HG02763 (cell line): ENCODE data around the gene U2SURP.
"Not testable (repeated sequence)": the region's sequence is repeated elsewhere in the genome, so short reads cannot be mapped to it uniquely, and the experiment has no call there.

Source experiments
- ATAC-seq: cut with Tn5 transposase; IDR thresholded peaks from one replicate; pipeline ENCODE4 v1.9.1; 2021; ENCODE audit warnings: mild to moderate bottlenecking, moderate library complexity; ENCODE audit not compliant: unreplicated experiment

The U2SURP gene

DNA sequence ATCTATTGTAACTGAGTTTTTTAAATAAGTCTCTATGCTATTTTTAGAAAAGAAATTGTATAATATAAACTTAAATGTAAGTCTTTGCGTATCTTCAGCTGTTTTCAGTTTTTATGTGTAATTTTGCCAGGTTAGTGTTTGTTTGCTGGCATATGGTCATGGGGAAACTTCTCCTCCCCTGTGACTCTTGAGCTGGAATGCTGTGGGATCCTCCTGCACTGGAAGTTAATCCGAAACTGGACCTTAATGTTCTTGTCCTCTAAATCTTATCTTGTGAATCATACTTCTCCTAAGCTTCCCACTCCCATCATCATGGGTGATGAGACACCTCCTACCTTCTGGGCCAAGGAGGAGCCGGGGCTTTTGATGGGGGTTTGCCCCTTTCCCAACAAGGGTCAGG lies 65.8 kb downstream of the U2SURP start:
- ATAC-seq = no peak

DNA sequence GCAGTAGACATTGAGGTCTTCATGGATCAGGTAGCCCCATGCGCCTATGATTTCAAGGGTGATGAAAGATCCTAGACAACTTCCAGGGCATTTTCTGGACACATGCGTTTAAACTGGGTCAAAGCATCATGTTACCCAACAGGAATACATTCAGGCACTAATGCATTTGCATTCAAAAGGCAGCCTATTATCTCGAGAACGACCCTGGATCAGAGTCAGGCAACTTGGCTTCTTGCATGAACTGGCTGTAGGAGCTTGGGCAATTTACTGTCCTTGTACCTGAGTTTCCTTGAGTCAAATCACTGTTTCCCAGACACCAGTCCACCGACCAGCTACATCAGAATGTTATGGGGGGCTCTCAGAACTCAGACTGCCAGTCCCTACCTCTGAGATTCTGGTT lies 66.7 kb downstream of the U2SURP start:
- ATAC-seq = no peak

DNA sequence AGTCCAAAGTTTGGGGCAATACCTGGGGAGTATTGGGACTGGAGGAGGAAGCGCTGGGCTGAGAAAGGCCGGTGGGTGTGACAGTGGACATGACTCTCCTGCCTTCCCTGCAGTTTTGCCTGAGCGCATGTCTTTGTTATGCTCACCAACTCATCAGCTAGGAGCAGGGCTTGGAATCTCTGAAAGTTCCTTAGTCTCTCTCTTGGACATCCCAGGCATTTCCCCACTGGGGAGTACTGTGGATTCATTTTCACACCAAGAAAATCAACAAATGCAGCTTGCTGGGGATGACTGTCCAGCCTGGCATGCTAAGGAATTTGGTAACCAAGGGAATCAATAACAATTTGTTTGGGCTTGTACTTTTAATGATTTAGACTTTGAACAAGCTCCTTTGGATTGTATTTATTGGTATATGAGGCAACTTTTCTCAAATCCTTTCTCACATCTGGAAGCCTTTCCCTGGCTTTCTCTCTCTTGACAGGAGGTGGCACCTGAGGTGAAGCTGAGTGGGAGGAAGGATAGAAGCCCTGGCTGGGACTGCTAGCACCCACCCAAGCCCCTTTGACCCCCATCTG lies 69.7 kb downstream of the U2SURP start:
- ATAC-seq = no peak

GRCh38 chr3:143071776-143072175 lies 70.4 kb downstream of the U2SURP start:
- ATAC-seq = no peak

- ATAC-seq = not testable (repeated sequence)
These were observed 71.1 kb downstream of the U2SURP start for GRCh38 chr3:143072298-143073020.

- ATAC-seq = not testable (repeated sequence)
These were observed 72.2 kb downstream of the U2SURP start for GRCh38 chr3:143073541-143073940.

GRCh38 chr3:143073983-143074382 lies 72.6 kb downstream of the U2SURP start:
- ATAC-seq = not testable (repeated sequence)

DNA sequence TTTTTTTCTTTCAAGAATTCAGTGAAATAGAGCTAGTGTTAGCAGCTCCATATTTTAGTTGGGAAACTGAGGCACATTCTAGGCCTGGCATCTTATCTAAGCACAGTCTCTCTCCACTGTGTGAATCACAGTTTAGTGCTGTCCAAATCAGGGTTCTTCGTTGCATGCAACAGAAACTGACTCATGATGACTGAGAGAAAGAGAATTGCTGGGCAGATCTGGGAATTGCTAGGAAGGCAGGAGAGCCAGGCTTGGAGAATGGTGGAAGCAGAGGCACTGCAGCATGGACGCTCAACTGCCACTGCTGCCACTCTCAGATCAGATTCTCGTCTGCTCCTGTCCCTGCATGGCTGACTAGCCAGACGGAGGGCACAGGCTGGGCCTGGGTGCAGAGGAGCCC lies 77.5 kb downstream of the U2SURP start:
- ATAC-seq = no peak

- no peak for ATAC-seq
These were observed 78.8 kb downstream of the U2SURP start for GRCh38 chr3:143080196-143080595.

DNA sequence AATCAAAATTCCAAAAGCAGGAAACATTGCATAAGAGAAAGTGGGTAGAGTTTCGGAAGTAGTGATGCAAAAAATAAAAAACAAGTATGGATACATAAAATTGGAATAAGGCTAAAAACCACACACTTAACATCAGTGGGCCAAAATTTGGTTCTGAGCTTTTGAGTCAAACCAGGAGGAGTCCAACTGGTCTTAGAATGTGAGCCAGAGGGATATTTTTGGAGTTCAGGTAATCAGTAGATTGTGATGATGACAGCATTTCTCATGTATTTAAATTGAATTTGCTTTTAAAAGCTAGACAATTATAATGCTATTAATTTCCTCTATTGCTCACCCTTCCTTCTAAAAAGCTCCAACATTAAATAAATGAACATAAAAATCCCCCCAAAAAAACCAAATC lies 80.0 kb downstream of the U2SURP start:
- ATAC-seq = no peak

DNA sequence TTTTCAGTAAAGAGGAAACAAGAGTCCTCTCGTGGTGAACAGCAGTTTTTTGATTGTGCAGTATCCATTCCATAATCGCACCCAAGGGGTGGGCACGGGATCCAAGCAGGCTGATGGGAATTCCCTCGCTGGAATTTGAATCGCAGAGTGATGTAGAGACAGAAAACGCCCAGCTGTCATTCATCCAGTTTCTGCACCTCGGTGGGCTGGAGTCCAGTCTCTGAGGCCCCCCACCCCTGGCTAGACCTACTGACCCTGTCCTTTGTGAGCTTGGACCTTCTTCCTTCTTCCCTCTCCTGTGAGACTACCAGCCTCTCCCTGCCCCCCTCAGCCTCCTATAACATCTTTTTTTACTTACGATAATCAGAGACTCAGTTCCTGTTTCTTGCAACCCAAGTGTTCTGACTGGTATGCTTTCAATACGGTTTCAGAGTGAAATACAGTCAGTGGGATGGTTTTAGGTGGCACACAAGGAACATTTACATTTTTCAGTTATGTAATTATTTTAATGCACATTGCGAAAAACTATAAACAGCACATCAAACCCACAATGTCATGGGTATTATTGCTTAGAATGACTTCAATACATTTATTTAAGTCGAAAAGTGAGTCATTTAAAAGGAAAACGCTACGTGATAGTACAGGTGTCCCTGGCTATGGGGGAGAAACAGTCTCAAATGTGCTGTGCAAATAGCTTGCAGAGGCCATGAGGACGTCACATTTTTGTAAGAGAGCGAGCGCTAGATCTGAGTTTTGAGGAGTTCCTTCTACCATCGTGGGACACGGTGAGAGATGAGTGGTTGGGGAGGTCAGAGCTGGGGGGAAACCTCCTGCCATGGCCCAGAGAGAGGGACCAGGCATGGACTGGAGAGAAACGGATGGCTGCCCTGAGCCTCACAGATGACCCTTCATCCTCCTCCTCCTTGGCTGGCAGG lies 80.7 kb downstream of the U2SURP start:
- peak; percentile 84 for ATAC-seq

- ATAC-seq = no peak
These were observed 82.4 kb downstream of the U2SURP start for GRCh38 chr3:143083781-143084180.

DNA sequence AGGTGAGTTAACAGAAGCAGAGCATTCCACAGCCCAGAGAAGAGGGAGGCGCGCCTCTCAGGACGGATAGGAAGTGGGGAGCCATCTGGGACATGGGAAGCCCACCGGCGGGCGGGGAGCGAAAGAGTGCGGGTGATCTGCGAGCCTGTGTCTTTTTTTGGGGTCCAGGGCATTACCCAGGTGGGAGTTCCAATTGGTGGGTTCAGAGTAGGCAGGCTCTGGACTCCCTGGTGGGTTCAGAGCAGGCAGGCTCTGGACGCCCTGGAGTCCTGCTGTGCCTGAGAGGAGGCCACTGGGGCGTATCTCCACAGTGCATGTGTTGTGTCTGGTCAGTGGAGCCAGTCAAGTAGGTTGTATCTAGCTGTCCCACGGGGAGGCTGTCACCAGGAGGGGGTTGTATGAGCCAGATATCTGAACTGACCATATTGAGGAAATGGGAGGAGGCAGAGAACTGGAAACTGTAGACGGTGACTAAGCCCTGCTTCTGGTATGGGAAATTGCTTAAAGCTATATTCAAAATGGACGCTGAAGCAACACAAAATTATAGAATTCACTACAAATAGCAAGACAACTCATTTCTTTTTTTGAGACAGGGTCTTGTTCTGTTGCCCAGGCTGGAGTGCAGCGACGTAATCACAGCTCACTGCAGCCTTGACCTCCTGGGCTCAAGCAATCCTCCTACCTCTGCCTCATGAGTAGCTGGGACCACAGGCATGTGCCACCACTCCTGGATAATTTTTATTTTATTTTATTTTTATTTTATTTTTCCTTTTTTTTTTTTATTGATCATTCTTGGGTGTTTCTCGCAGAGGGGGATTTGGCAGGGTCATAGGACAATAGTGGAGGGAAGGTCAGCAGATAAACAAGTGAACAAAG lies 83.7 kb downstream of the U2SURP start:
- ATAC-seq = peak; percentile 40

DNA sequence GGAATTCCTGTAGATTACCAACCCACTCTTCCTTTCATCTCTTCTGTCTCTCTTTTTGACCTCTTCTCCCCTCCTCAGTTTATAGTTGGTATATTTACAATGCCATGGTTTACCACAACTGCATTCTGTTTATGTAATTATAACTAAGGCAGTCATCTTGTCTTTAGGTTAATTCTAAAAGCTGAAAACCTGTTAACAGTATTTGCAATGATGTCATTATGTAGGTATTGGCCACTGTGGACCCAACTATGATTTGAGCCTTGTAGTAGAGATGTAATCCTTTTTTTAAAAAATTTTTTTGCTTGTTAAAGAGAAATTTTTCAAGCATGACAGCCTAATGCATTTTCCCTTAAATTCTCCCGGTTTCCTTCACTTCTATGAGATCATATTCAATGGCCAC lies 87.5 kb downstream of the U2SURP start:
- ATAC-seq = no peak

- no peak for ATAC-seq
These were observed 88.6 kb downstream of the U2SURP start for GRCh38 chr3:143089965-143090364.

DNA sequence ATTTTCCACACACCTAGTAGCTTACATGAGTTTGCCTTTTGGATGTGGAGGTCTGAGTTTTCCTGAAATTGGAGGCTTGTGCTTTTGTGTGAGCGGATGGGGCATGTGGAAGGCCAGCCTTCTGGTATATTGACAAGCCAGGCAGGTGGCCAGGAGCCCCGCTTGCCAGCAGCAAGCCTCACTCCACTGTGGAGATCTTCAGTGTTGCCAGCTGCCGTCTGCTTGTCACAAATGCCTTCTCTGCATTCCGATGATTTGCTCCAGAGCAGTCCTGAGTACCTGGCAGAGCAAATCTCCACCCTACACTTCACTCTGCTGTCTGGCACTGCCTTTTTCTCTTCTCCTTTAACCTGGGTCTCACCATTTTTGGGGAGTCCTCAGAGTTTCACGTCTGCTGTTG lies 89.1 kb downstream of the U2SURP start:
- ATAC-seq = no peak

GRCh38 chr3:143090976-143091837 lies 89.8 kb downstream of the U2SURP start:
- no peak for ATAC-seq

DNA sequence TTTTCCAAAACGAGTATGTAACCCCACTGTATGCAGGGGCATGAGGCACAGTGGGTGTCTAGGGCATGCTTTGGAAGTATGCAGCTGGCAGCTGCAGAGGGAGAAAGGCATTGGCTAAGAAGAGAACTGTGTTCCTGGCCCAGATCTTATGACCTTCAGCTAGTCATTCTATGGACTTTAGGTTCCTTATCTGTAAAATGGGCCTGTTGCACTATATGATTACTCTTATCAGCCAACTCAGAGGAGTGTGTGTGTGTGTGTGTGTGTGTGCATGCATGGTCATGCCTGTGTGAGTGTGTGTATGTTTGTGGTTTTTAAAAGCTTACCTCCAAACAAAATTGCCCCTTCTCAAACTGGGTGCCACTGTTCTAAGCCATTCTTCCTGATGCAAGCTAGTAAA lies 90.8 kb downstream of the U2SURP start:
- no peak for ATAC-seq

- no peak for ATAC-seq
These were observed 94.4 kb downstream of the U2SURP start for GRCh38 chr3:143095813-143096212.
